SU-DHL-6 (cell line): ENCODE data around the gene FOXN3.

Experiments used
- CTCF ChIP-seq: fragments of 200-600 bp; sonication (generic); IDR thresholded peaks from one replicate; pipeline ENCODE4 v1.5.1; 2017; ENCODE audit warnings: antibody characterized with exemption, mild to moderate bottlenecking, low read length, moderate library complexity; ENCODE audit not compliant: insufficient read depth, poor library complexity, severe bottlenecking
- EZH2phosphoT487 ChIP-seq: fragments of 200-600 bp; sonication (generic), shearing (Covaris generic); conservative IDR thresholded peaks from 2 replicates; pipeline ENCODE4 v1.6.1; 2018; ENCODE audit warnings: mild to moderate bottlenecking, antibody characterized with exemption, low read length, moderate library complexity, mixed read lengths

GRCh38 chr14:89455412-89455811, 38.4 kb upstream of the FOXN3 start:
- TF ChIP-seq CTCF (no peak), EZH2phosphoT487 (no peak)
